Activated B cell treated with CpG ODN at 0.5 μM for 24 hours (primary cell): ENCODE data around the gene ANO8. TPM values are rescaled to one million over a fixed set of nuclear protein-coding genes. Genes with fewer than 3 reads are reported as not detected.

Experiments
- ATAC-seq: fragments of 200-7000 bp; cut with Tn5 transposase; one replicate; pipeline ENCODE4 v1.10.0; 2021; ENCODE audit warnings: low read depth, mild to moderate bottlenecking, moderate library complexity
- CTCF ChIA-PET: fragments of 350-600 bp; sonication (Branson Sonifier 250); formaldehyde crosslinking; loops from one replicate; lab custom pipeline; 2021; ENCODE audit warnings: antibody characterized with exemption; lab: Charles Lee
- POLR2A ChIA-PET: fragments of 350-600 bp; sonication (Branson Sonifier 250); formaldehyde crosslinking; loops from one replicate; lab custom pipeline; 2021; ENCODE audit warnings: antibody characterized with exemption; lab: Charles Lee
- DNase-seq: peaks from one replicate; pipeline ENCODE4 v3.0.0; 2022
- H3K27ac Mint-ChIP-seq: one replicate; pipeline ENCODE4 v1.8.0; 2020; ENCODE audit warnings: mixed read lengths
- H3K27me3 Mint-ChIP-seq: one replicate; pipeline ENCODE4 v1.8.0; 2021; ENCODE audit warnings: mixed read lengths
- H3K36me3 Mint-ChIP-seq: one replicate; pipeline ENCODE4 v1.8.0; 2021; ENCODE audit warnings: low read depth, mixed read lengths
- H3K4me1 Mint-ChIP-seq: one replicate; pipeline ENCODE4 v1.8.0; 2021; ENCODE audit warnings: mixed read lengths
- H3K4me3 Mint-ChIP-seq: one replicate; pipeline ENCODE4 v1.8.0; 2020; ENCODE audit warnings: mild to moderate bottlenecking, mixed read lengths
- H3K9me3 Mint-ChIP-seq: one replicate; pipeline ENCODE4 v1.8.0; 2020; ENCODE audit warnings: mixed read lengths
- intact Hi-C: fragments of 100-400 bp; cut with micrococcal nuclease; formaldehyde crosslinking; loops from one replicate; pipeline ENCODE4 v1.15.1; 2024
- total RNA-seq: library from RNA; stranded (reverse); gene quantifications from 2 replicates; pipeline ENCODE4 v1.2.3, GENCODE V29; 2022
- TF ChIP-seq, protein P1 (sequence below): fragments of 200-600 bp; IDR thresholded peaks from one replicate; pipeline ENCODE4 v1.8.0; 2022; ENCODE audit warnings: antibody characterized with exemption, mild to moderate bottlenecking

The ANO8 gene
- total RNA-seq, 1 donor from 2014 or later, result 2.2 TPM

DNA sequence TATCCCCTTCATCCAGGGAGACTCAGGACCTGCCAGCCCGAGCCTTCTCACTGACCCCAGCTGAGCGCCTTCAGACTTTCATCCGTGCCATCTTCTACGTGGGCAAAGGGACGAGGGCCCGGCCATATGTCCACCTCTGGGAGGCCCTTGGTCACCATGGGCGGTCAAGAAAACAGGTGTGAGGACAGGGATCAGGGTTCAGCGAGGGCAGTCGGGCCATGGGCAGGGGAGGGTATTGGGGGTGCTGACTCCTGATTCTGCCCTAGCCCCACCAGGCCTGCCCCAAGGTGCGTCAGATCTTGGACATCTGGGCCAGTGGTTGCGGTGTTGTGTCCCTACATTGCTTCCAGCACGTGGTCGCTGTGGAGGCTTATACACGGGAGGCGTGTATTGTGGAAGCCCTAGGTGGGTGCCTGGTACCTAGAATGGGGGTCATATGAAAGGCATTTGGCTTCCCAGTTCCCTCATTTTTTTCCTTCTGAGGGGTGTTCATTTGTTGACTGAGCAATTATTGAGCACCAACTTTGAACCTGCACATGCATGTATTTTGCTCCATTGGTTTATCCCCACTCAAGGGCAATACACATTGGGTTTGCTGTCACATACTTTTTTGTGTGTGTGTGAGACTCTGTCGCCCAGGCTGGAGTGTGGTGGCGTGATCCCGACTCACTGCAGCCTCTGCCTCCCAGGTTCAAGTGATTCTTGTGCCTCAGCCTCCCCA is 49.1 kb downstream of the ANO8 start:
- TF ChIP-seq, protein P1, sequence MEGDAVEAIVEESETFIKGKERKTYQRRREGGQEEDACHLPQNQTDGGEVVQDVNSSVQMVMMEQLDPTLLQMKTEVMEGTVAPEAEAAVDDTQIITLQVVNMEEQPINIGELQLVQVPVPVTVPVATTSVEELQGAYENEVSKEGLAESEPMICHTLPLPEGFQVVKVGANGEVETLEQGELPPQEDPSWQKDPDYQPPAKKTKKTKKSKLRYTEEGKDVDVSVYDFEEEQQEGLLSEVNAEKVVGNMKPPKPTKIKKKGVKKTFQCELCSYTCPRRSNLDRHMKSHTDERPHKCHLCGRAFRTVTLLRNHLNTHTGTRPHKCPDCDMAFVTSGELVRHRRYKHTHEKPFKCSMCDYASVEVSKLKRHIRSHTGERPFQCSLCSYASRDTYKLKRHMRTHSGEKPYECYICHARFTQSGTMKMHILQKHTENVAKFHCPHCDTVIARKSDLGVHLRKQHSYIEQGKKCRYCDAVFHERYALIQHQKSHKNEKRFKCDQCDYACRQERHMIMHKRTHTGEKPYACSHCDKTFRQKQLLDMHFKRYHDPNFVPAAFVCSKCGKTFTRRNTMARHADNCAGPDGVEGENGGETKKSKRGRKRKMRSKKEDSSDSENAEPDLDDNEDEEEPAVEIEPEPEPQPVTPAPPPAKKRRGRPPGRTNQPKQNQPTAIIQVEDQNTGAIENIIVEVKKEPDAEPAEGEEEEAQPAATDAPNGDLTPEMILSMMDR, result no peak
- ChIA-PET CTCF (no interaction called here), POLR2A (interaction anchor here (0.9 to 1.5 kb wide), 2 partner anchors 18 to 19 kb away, joined by 3 read pairs; partner anchors contain the start of genes ABHD8 and BABAM1)
- Mint-ChIP-seq H3K9me3 (no peaks in the 10 kb centered on the region), H3K4me1 (peaks cover 17% of the 10 kb centered on the region), H3K4me3 (no peak overlapping the region), H3K36me3 (no peaks in the 10 kb centered on the region), H3K27me3 (peaks cover 2% of the 10 kb centered on the region), H3K27ac (no peak overlapping the region)
- intact Hi-C loops, result no loop called here
- ATAC-seq, result no peak
- no peak for DNase-seq

DNA sequence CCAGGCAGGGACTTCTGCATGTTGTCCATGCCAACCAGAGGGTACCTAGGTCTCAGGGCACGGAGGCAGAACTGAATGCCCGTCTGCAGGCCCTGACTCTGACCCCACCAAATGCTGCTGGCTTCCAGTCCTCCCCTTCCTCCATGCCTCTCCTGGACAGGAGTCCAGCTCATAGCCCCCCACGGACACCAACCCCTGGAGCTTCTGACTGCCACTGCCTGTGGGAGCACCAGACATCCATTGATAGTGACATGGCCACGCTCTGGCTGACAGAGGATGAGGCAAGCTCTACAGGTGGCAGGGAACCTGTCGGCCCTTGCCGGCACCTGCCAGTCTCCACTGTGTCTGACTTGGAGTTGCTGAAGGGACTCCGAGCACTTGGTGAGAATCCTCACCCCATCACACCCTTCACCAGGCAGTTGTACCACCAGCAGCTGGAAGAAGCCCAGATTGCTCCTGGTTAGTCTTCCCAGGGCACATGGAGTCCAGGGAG is 51.1 kb downstream of the ANO8 start:
- intact Hi-C loops, result loop anchor here (2.0 kb wide), 1 partner anchor 209 kb away; the partner anchor contains the start of genes HAUS8 and MYO9B
- Mint-ChIP-seq H3K27ac (no peak overlapping the region), H3K4me3 (no peak overlapping the region), H3K4me1 (peaks cover 12% of the 10 kb centered on the region), H3K9me3 (no peaks in the 10 kb centered on the region), H3K36me3 (peaks cover 3% of the 10 kb centered on the region), H3K27me3 (peaks cover 2% of the 10 kb centered on the region)
- no peak for ATAC-seq
- DNase-seq, result no peak
- POLR2A ChIA-PET, result interaction anchor here (0.6 to 4.5 kb wide), 3 partner anchors 8 to 571 kb away, joined by 3 to 40 read pairs (median 3); partner anchors contain the start of gene BABAM1
- TF ChIP-seq, protein P1, result no peak
- CTCF ChIA-PET, result interaction anchor here (0.8 to 2.3 kb wide), 12 partner anchors 18 to 569 kb away, joined by 3 to 8 read pairs (median 4); no protein-coding TSS in a partner anchor

DNA sequence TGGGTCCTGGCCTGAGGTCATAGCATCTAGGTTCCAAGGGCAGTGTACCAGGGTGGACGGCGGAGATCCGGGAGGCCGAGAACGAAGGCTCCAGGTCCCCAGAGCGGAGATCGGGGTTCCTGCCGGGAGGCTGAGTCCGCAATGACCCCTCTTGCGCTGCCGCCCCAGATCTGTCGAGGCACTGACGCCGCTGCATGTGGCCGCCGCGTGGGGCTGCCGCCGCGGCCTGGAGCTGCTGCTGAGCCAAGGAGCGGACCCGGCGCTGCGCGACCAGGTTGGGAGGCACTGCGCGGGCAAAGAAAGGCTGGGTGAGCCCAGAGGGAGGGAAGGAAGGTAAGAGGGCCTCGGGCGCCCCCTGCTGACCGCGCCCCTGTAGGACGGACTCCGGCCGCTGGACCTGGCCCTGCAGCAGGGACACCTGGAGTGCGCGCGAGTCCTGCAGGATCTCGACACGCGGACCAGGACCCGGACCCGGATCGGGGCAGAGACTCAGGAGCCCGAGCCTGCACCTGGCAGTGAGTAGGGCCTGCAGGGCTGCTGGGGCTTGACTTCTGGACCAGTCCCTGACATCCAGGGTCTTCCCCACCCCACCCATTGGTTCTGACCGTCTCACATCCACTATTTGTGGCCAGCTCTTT is 52.0 kb downstream of the ANO8 start:
- intact Hi-C loops, result loop anchor here (1.0 to 2.0 kb wide), 7 partner anchors 21 to 568 kb away; partner anchors contain the start of genes HAUS8 and MYO9B
- DNase-seq, result peak; percentile 79
- Mint-ChIP-seq H3K36me3 (peaks cover 6% of the 10 kb centered on the region), H3K9me3 (no peaks in the 10 kb centered on the region), H3K27ac (no peak overlapping the region), H3K27me3 (no peaks in the 10 kb centered on the region), H3K4me1 (peaks cover 12% of the 10 kb centered on the region), H3K4me3 (peak overlapping the region; percentile 85)
- TF ChIP-seq, protein P1, result peak; percentile 52
- POLR2A ChIA-PET, result interaction anchor here (0.5 to 4.5 kb wide), 7 partner anchors 10 to 206 kb away, joined by 3 to 40 read pairs (median 5); partner anchors contain the start of genes BABAM1 and DDA1
- CTCF ChIA-PET, result interaction anchor here (0.8 to 2.3 kb wide), 14 partner anchors 16 to 568 kb away, joined by 3 to 10 read pairs (median 4); no protein-coding TSS in a partner anchor
- ATAC-seq, result peak; percentile 84

DNA sequence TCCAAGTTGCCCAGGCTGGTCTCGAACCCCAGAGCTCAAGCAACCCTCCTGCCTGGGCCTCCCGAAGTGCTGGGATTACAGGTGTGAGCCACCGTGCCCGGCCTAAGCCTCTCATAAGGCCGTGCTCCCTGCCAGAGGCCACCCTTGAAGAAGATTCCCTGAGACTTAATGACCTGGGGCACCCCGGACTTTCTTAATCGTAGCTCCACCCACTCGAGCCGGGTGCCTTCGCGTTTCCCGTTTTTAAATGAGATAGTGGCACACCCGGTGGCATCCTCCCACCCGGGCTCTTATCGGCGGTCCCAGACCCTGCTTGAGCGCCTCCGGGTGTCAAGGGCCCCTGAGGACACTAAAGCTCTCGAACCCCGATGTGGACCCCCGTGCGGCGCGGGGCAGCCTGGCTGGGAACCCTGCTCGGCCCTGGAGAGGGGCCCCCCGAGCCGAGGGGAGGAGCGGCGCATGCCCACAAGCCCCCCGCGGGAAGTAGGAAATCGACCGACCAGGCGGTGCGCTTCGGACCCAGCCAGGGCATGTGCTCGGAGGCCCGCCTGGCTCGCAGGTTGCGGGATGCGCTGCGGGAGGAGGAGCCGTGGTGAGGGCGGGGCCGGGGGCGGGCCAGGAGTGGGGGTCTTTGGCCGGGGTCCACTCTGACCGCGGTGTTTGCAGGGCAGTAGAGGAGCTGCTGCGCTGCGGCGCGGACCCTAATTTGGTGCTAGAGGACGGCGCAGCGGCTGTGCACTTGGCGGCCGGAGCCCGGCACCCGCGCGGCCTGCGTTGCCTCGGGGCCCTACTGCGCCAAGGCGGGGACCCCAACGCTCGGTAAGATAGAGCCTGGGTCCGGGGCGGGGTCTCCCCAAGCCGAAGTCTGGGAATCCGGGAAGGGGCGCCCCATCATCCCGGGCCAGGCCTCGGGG is 53.0 kb downstream of the ANO8 start, which contains the start of gene ANKLE1:
Gene ANKLE1 (plus strand): TSS at position 511 of the 914 bp plus-strand sequence. CDS start 20 bp downstream, at position 531.
- ATAC-seq (peak; percentile 68), DNase-seq (peak; percentile 69)
- intact Hi-C loops, result loop anchor here (1.0 to 2.0 kb wide), 8 partner anchors 15 to 567 kb away; partner anchors contain the start of genes BABAM1, HAUS8 and MYO9B
- Mint-ChIP-seq H3K4me3 (peak within 1 kb of the TSS; percentile 85), H3K27me3 (no peaks in the 10 kb centered on the region), H3K27ac (peak within 1 kb of the TSS; percentile 46), H3K4me1 (peaks cover 12% of the 10 kb centered on the region), H3K9me3 (no peaks in the 10 kb centered on the region), H3K36me3 (peaks cover 14% of the 10 kb centered on the region)
- TF ChIP-seq, protein P1, result no peak
- ChIA-PET CTCF (interaction anchor here (0.7 to 2.7 kb wide), 18 partner anchors 15 to 1066 kb away, joined by 3 to 19 read pairs (median 4); partner anchors contain the start of genes ABHD8, DDA1, MRPL34 and USHBP1), POLR2A (interaction anchor here (0.6 to 4.5 kb wide), 15 partner anchors 8 to 1137 kb away, joined by 3 to 40 read pairs (median 5); partner anchors contain the start of genes BABAM1 and DDA1)
